ENCODE results near the gene ANO9.

ANO9 gene

GRCh38 chr11:408154-409007 lies 33.4 kb downstream of the ANO9 start:
- in situ Hi-C loops (cut with HindIII; ENCODE audit: low sequenced_read_pairs), result no loop called here
- no peak overlapping the region for H3K4me3 ChIP-seq (ENCODE audit: low read depth, low read length)
- DNase-seq (ENCODE audit: low read depth, low spot score), result no peak
- no peak for TF ChIP-seq CTCF (IDR thresholded peaks at IDR 0.05; ENCODE audit: low read depth, low read length)

GRCh38 chr11:407651-408123 lies 34.1 kb downstream of the ANO9 start:
- H3K4me3 ChIP-seq (ENCODE audit: low read depth, low read length), result no peak overlapping the region
- TF ChIP-seq CTCF (IDR thresholded peaks at IDR 0.05; ENCODE audit: low read depth, low read length), result no peak
- in situ Hi-C loops (cut with HindIII; ENCODE audit: low sequenced_read_pairs), result no loop called here
- no peak for DNase-seq (ENCODE audit: low read depth, low spot score)

GRCh38 chr11:406796-407650 lies 34.8 kb downstream of the ANO9 start:
- H3K4me3 ChIP-seq (ENCODE audit: low read depth, low read length), result peak overlapping the region; percentile 51
- no peak for TF ChIP-seq CTCF (IDR thresholded peaks at IDR 0.05; ENCODE audit: low read depth, low read length)
- DNase-seq (ENCODE audit: low read depth, low spot score), result peak; percentile 74
- in situ Hi-C loops (cut with HindIII; ENCODE audit: low sequenced_read_pairs), result no loop called here

- in situ Hi-C loops (cut with HindIII; ENCODE audit: low sequenced_read_pairs), result no loop called here
- peak overlapping the region; percentile 51 for H3K4me3 ChIP-seq (ENCODE audit: low read depth, low read length)
- TF ChIP-seq CTCF (IDR thresholded peaks at IDR 0.05; ENCODE audit: low read depth, low read length), result no peak
- DNase-seq (ENCODE audit: low read depth, low spot score), result no peak
These were observed 35.6 kb downstream of the ANO9 start for GRCh38 chr11:405954-406795.

- in situ Hi-C loops (cut with HindIII; ENCODE audit: low sequenced_read_pairs), result no loop called here
- no peak for DNase-seq (ENCODE audit: low read depth, low spot score)
- no peak for TF ChIP-seq CTCF (IDR thresholded peaks at IDR 0.05; ENCODE audit: low read depth, low read length)
- no peak overlapping the region for H3K4me3 ChIP-seq (ENCODE audit: low read depth, low read length)
These were observed 36.4 kb downstream of the ANO9 start for GRCh38 chr11:405323-405953.

Measured in astrocyte of the spinal cord (primary cell).